ENCODE data around the gene ATP1B2.
"Not testable (repeated sequence)": the region's sequence is repeated elsewhere in the genome, so short reads cannot be mapped to it uniquely, and the experiment has no call there.

The ATP1B2 gene

DNA sequence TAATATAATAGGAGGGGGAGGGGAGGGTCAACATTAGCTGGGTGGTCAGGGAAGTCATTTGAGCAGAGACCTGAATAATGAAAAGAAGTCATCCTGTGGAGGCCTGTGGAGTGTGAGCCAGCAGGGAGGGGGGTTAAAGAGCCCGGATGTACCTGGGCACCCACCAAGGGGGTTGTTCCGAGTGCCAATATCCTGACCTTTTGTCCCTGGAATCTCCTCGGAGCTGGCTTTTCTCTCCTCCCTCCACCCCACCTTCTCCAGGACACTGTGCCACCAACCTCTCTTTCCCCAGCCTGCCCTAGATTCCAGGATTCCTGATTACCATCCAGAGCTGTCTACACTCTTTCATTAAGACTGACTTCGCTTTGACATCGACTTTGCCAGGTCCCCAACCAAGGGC lies 14.6 kb upstream of the ATP1B2 start:
- TF ChIP-seq OSR1 (CRISPR knock-in tag; IDR thresholded peaks at IDR 0.05) = no peak
- no peak for TF ChIP-seq ZNF70 (CRISPR knock-in tag; IDR thresholded peaks at IDR 0.05)
- TF ChIP-seq, protein P1, sequence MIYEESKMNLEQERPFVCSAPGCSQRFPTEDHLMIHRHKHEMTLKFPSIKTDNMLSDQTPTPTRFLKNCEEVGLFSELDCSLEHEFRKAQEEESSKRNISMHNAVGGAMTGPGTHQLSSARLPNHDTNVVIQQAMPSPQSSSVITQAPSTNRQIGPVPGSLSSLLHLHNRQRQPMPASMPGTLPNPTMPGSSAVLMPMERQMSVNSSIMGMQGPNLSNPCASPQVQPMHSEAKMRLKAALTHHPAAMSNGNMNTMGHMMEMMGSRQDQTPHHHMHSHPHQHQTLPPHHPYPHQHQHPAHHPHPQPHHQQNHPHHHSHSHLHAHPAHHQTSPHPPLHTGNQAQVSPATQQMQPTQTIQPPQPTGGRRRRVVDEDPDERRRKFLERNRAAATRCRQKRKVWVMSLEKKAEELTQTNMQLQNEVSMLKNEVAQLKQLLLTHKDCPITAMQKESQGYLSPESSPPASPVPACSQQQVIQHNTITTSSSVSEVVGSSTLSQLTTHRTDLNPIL (CRISPR knock-in tag; IDR thresholded peaks at IDR 0.05; ENCODE audit: low read depth) = no peak
- TF ChIP-seq ESRRG (CRISPR knock-in tag; IDR thresholded peaks at IDR 0.05) = no peak
- TF ChIP-seq BACH2 (CRISPR knock-in tag; IDR thresholded peaks at IDR 0.05; ENCODE audit: borderline replicate concordance) = no peak
- TF ChIP-seq, protein P2, sequence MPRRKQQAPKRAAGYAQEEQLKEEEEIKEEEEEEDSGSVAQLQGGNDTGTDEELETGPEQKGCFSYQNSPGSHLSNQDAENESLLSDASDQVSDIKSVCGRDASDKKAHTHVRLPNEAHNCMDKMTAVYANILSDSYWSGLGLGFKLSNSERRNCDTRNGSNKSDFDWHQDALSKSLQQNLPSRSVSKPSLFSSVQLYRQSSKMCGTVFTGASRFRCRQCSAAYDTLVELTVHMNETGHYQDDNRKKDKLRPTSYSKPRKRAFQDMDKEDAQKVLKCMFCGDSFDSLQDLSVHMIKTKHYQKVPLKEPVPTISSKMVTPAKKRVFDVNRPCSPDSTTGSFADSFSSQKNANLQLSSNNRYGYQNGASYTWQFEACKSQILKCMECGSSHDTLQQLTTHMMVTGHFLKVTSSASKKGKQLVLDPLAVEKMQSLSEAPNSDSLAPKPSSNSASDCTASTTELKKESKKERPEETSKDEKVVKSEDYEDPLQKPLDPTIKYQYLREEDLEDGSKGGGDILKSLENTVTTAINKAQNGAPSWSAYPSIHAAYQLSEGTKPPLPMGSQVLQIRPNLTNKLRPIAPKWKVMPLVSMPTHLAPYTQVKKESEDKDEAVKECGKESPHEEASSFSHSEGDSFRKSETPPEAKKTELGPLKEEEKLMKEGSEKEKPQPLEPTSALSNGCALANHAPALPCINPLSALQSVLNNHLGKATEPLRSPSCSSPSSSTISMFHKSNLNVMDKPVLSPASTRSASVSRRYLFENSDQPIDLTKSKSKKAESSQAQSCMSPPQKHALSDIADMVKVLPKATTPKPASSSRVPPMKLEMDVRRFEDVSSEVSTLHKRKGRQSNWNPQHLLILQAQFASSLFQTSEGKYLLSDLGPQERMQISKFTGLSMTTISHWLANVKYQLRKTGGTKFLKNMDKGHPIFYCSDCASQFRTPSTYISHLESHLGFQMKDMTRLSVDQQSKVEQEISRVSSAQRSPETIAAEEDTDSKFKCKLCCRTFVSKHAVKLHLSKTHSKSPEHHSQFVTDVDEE (CRISPR knock-in tag; IDR thresholded peaks at IDR 0.05) = no peak
- no peak for TF ChIP-seq ZFP30 (CRISPR knock-in tag; IDR thresholded peaks at IDR 0.05)
- TF ChIP-seq PPARA (CRISPR knock-in tag; IDR thresholded peaks at IDR 0.05; ENCODE audit: borderline replicate concordance) = no peak
- no peak for TF ChIP-seq GLIS3 (CRISPR knock-in tag; IDR thresholded peaks at IDR 0.05)
- TF ChIP-seq ISL1 (CRISPR knock-in tag; IDR thresholded peaks at IDR 0.05) = no peak
- no peak for TF ChIP-seq ARNTL (CRISPR knock-in tag; IDR thresholded peaks at IDR 0.05; ENCODE audit: borderline replicate concordance, low read depth)
- TF ChIP-seq ZNF565 (CRISPR knock-in tag; conservative IDR thresholded peaks at IDR 0.05; ENCODE audit: low read depth) = no peak
- TF ChIP-seq ZFP3 (CRISPR knock-in tag; IDR thresholded peaks at IDR 0.05) = no peak
- TF ChIP-seq ZNF8 (CRISPR knock-in tag; IDR thresholded peaks at IDR 0.05) = no peak
- TF ChIP-seq CSDC2 (CRISPR knock-in tag; IDR thresholded peaks at IDR 0.05) = no peak
- TF ChIP-seq, protein P3, sequence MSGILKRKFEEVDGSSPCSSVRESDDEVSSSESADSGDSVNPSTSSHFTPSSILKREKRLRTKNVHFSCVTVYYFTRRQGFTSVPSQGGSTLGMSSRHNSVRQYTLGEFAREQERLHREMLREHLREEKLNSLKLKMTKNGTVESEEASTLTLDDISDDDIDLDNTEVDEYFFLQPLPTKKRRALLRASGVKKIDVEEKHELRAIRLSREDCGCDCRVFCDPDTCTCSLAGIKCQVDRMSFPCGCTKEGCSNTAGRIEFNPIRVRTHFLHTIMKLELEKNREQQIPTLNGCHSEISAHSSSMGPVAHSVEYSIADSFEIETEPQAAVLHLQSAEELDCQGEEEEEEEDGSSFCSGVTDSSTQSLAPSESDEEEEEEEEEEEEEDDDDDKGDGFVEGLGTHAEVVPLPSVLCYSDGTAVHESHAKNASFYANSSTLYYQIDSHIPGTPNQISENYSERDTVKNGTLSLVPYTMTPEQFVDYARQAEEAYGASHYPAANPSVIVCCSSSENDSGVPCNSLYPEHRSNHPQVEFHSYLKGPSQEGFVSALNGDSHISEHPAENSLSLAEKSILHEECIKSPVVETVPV (CRISPR knock-in tag; IDR thresholded peaks at IDR 0.05) = no peak
- ATAC-seq = no peak

- no peak for TF ChIP-seq ZFP3 (CRISPR knock-in tag; IDR thresholded peaks at IDR 0.05)
- no peak for TF ChIP-seq ESRRG (CRISPR knock-in tag; IDR thresholded peaks at IDR 0.05)
- TF ChIP-seq SNAI2 (CRISPR knock-in tag; IDR thresholded peaks at IDR 0.05) = no peak
- TF ChIP-seq, protein P2 (CRISPR knock-in tag; IDR thresholded peaks at IDR 0.05) = no peak
- no peak for TF ChIP-seq ZNF70 (CRISPR knock-in tag; IDR thresholded peaks at IDR 0.05)
- TF ChIP-seq OSR1 (CRISPR knock-in tag; IDR thresholded peaks at IDR 0.05) = no peak
- no peak for TF ChIP-seq TOX (CRISPR knock-in tag; IDR thresholded peaks at IDR 0.05; ENCODE audit: borderline replicate concordance)
- no peak for TF ChIP-seq RARB (CRISPR knock-in tag; IDR thresholded peaks at IDR 0.05)
- TF ChIP-seq PPARA (CRISPR knock-in tag; IDR thresholded peaks at IDR 0.05; ENCODE audit: borderline replicate concordance) = no peak
- TF ChIP-seq ARNTL (CRISPR knock-in tag; IDR thresholded peaks at IDR 0.05; ENCODE audit: borderline replicate concordance, low read depth) = no peak
- no peak for ATAC-seq
Observed at GRCh38 chr17:7640783-7641182, 9.9 kb upstream of the ATP1B2 start.

- not testable (repeated sequence) for ATAC-seq
Observed at GRCh38 chr17:7641635-7642034, 9.1 kb upstream of the ATP1B2 start.

DNA sequence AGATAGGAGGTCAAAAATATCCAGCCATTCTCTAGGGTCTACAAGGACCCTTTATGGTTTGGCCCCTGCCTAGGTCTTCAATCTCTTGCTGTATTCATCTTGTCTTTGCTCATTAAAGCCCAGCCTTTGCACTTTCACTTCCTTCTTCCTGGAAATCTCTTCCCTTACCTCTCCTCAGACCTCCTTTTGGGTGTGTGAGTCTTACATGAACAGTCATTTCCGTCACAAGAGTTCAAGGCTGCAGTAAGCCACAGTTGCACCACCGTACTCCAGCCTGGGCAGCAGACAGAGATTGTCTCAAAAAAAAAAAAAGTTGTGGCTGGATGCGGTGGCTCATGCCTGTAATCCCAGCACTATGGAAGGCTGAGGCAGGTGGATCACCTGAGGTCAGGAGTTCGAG lies 6.0 kb upstream of the ATP1B2 start:
- ATAC-seq = no peak
- TF ChIP-seq, protein P4, sequence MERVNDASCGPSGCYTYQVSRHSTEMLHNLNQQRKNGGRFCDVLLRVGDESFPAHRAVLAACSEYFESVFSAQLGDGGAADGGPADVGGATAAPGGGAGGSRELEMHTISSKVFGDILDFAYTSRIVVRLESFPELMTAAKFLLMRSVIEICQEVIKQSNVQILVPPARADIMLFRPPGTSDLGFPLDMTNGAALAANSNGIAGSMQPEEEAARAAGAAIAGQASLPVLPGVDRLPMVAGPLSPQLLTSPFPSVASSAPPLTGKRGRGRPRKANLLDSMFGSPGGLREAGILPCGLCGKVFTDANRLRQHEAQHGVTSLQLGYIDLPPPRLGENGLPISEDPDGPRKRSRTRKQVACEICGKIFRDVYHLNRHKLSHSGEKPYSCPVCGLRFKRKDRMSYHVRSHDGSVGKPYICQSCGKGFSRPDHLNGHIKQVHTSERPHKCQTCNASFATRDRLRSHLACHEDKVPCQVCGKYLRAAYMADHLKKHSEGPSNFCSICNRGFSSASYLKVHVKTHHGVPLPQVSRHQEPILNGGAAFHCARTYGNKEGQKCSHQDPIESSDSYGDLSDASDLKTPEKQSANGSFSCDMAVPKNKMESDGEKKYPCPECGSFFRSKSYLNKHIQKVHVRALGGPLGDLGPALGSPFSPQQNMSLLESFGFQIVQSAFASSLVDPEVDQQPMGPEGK (CRISPR knock-in tag; IDR thresholded peaks at IDR 0.05; ENCODE audit: borderline replicate concordance) = no peak
- TF ChIP-seq ZC3H10 (CRISPR knock-in tag; IDR thresholded peaks at IDR 0.05) (no peak), CSDC2 (CRISPR knock-in tag; IDR thresholded peaks at IDR 0.05) (no peak), PPARA (CRISPR knock-in tag; IDR thresholded peaks at IDR 0.05; ENCODE audit: borderline replicate concordance) (no peak), GLIS3 (CRISPR knock-in tag; IDR thresholded peaks at IDR 0.05) (no peak), ZFP30 (CRISPR knock-in tag; IDR thresholded peaks at IDR 0.05) (no peak), ZNF565 (CRISPR knock-in tag; conservative IDR thresholded peaks at IDR 0.05; ENCODE audit: low read depth) (no peak), RARB (CRISPR knock-in tag; IDR thresholded peaks at IDR 0.05) (no peak)
- TF ChIP-seq, protein P2 (CRISPR knock-in tag; IDR thresholded peaks at IDR 0.05) = no peak
- TF ChIP-seq, protein P3 (CRISPR knock-in tag; IDR thresholded peaks at IDR 0.05) = no peak

Measured in SK-N-SH treated with all-trans-retinoic acid at 6 μM for 48 hours (cell line).